GM12878 (cell line): Measurements from ENCODE around the gene MCTP2. TPM values are rescaled to one million over a fixed set of nuclear protein-coding genes. Genes with fewer than 3 reads are reported as not detected.

Source experiments
- ATAC-seq: fragments of 200-7000 bp; cut with Tn5 transposase; 3 replicates; pipeline ENCODE4 v1.9.1; 2020; ENCODE audit warnings: mild to moderate bottlenecking, moderate library complexity
- BruUV-seq: library from RNA; stranded (reverse); fragments of 400-500 nt; replicated peaks from 2 replicates; lab custom pipeline; 2021; lab: Mats Ljungman, UMichigan
- CTCF ChIA-PET: fragments of 300-600 bp; sonication (Branson Sonifier 250); formaldehyde crosslinking; extraction: SDS; loops from one replicate; lab custom pipeline; 2021; ENCODE audit warnings: inconsistent platforms; lab: Yijun Ruan, JAX
- POLR2A ChIA-PET: fragments of 350-600 bp; formaldehyde crosslinking; extraction: SDS; loops from one replicate; lab custom pipeline; 2021; ENCODE audit warnings: inconsistent platforms; lab: Charles Lee
- RAD21 ChIA-PET: fragments of 300-600 bp; sonication (Branson Sonifier 250); formaldehyde crosslinking; loops from one replicate; lab custom pipeline; 2023; ENCODE audit warnings: antibody characterized with exemption; ENCODE audit not compliant: unreplicated experiment; lab: Charles Lee
- SMC1A ChIA-PET: fragments of 300-600 bp; sonication (Branson Sonifier 250); formaldehyde crosslinking; loops from one replicate; lab custom pipeline; 2023; ENCODE audit not compliant: unreplicated experiment, uncharacterized antibody; lab: Charles Lee
- DNase-seq: peaks from one replicate; pipeline ENCODE4 v3.0.0-alpha.2; 2011; ENCODE audit warnings: low read depth, low spot score
- FAIRE-seq: peaks from 3 replicates; lab custom pipeline; 2011; peaks lifted over from hg19 to GRCh38; lab: Jason Lieb, UNC
- H2AFZ ChIP-seq: 2 replicates; pipeline ENCODE4 v1.6.0; 2011; ENCODE audit warnings: low read depth, low read length, control low read depth; ENCODE audit not compliant: control insufficient read depth
- H3K27ac ChIP-seq: 2 replicates; pipeline ENCODE4 v1.5.1; 2011; ENCODE audit warnings: control low read depth; ENCODE audit not compliant: control insufficient read depth, insufficient read depth
- H3K27me3 ChIP-seq, 2 experiments: replicated peaks in 1 of 2; 2 replicates each; pipeline versions ENCODE4 v1.6.0 to v1.6.1; 2011; ENCODE audit warnings: low read length in 1 of 2; ENCODE audit not compliant: control insufficient read depth in 2 of 2, insufficient read depth in 2 of 2
- H3K36me3 ChIP-seq, 2 experiments: 2 replicates each; pipeline ENCODE4 v1.5.1; 2011; ENCODE audit warnings: low read length in 1 of 2; ENCODE audit not compliant: control insufficient read depth in 2 of 2, insufficient read depth in 2 of 2
- H3K4me1 ChIP-seq: 2 replicates; pipeline ENCODE4 v1.6.1; 2011; ENCODE audit warnings: mild to moderate bottlenecking, low read length, moderate library complexity, mixed read lengths; ENCODE audit not compliant: control insufficient read depth, insufficient read depth
- H3K4me2 ChIP-seq: 2 replicates; pipeline ENCODE4 v1.6.0; 2011; ENCODE audit warnings: control low read depth; ENCODE audit not compliant: control insufficient read depth, insufficient read depth
- H3K4me3 ChIP-seq: fragments of 200-600 bp; sonication (generic); 2 replicates; pipeline ENCODE4 v1.5.1; 2016
- H3K79me2 ChIP-seq: 2 replicates; pipeline ENCODE4 v1.6.0; 2011; ENCODE audit warnings: low read length; ENCODE audit not compliant: control insufficient read depth, insufficient read depth
- H3K9ac ChIP-seq: 2 replicates; pipeline ENCODE4 v1.8.0; 2011; ENCODE audit warnings: low read length, control low read depth, mixed read lengths; ENCODE audit not compliant: control insufficient read depth, insufficient read depth
- H3K9me3 ChIP-seq: replicated peaks from 3 replicates; pipeline ENCODE4 v1.5.1; 2011; ENCODE audit warnings: mild to moderate bottlenecking, low read length; ENCODE audit not compliant: control insufficient read depth, insufficient read depth
- H4K20me1 ChIP-seq: 2 replicates; pipeline ENCODE4 v1.6.0; 2011; ENCODE audit not compliant: control insufficient read depth, insufficient read depth
- EZH2 ChIP-seq: IDR thresholded peaks from 2 replicates; pipeline ENCODE4 v1.6.1; 2012; ENCODE audit warnings: low read depth, mild to moderate bottlenecking, control low read depth, inconsistent platforms, low read length, borderline replicate concordance; ENCODE audit not compliant: control insufficient read depth
- FOS ChIP-seq: IDR thresholded peaks from 3 replicates; pipeline ENCODE4 v1.6.1; 2011; ENCODE audit warnings: borderline replicate concordance; ENCODE audit not compliant: insufficient read length; ENCODE audit errors: extremely low read depth
- FOXM1 ChIP-seq: IDR thresholded peaks from 2 replicates; pipeline ENCODE4 v1.6.1; 2012; ENCODE audit warnings: low read depth, mild to moderate bottlenecking, inconsistent platforms, low read length, moderate library complexity
- KAT2A ChIP-seq: conservative IDR thresholded peaks from 2 replicates; pipeline ENCODE4 v1.6.1; 2011; ENCODE audit warnings: low read depth, low read length; ENCODE audit not compliant: control insufficient read depth
- RAD21 ChIP-seq: IDR thresholded peaks from 2 replicates; pipeline ENCODE4 v1.6.1; 2011; ENCODE audit warnings: mild to moderate bottlenecking, low read depth, low read length, moderate library complexity; ENCODE audit not compliant: insufficient read depth
- SPI1 ChIP-seq: IDR thresholded peaks from 2 replicates; pipeline ENCODE4 v1.6.1; 2011; ENCODE audit warnings: low read depth, mild to moderate bottlenecking, low read length, moderate library complexity, borderline replicate concordance; ENCODE audit not compliant: insufficient read depth
- TBL1XR1 ChIP-seq: IDR thresholded peaks from 2 replicates; pipeline ENCODE4 v1.6.1; 2012; ENCODE audit warnings: low read depth, low read length, improper control_type of control experiment
- ZNF217 ChIP-seq: fragments of 450-650 bp; IDR thresholded peaks from 2 replicates; pipeline ENCODE4 v1.6.1; 2017; ENCODE audit warnings: antibody characterized with exemption, mild to moderate bottlenecking
- ZZZ3 ChIP-seq: IDR thresholded peaks from 2 replicates; pipeline ENCODE4 v1.6.1; 2011; ENCODE audit warnings: low read depth; ENCODE audit not compliant: control insufficient read depth, insufficient read length
- WGBS: methylation state at CpG from one replicate; pipeline ENCODE4 v1.1.6; 2016; ENCODE audit warnings: low lambda C conversion rate; ENCODE audit not compliant: insufficient replicate concordance, insufficient coverage; ENCODE audit errors: missing lambda C conversion rate; 5-methylcytosine and 5-hydroxymethylcytosine counted together
- in situ Hi-C: fragments of 300-500 bp; cut with MboI; formaldehyde crosslinking; loops from 9 replicates; pipeline ENCODE4 v1.14.3; 2018; ENCODE audit warnings: mixed read lengths
- intact Hi-C: fragments of 100-400 bp; cut with micrococcal nuclease; formaldehyde crosslinking; loops from one replicate; pipeline ENCODE4 v1.14.2; 2022; ENCODE audit not compliant: unreplicated experiment
- polyA plus RNA-seq, 11 experiments: library from polyadenylated mRNA; depleted of rRNA in 4 of 11; unstranded in 6 of 11; stranded (reverse) in 5 of 11; fragments of >200 nt; fragmentation: Nextera tagmentation in 4 of 11; fragmentation: Illumina TruSeq in 1 of 11; extraction: Ambion mirVana in 4 of 11; extraction: Trizol in 1 of 11; gene quantifications; 1 replicate in 1 of 11; 2 replicates in 10 of 11; pipeline versions ENCODE4 v1.2.1 to v1.2.3, GENCODE V29; 2011 to 2016; ENCODE audit warnings: inconsistent platforms in 2 of 11, missing spikeins in 2 of 11, low read depth in 1 of 11
- total RNA-seq, 4 experiments: library from RNA; depleted of rRNA in 3 of 4; stranded (reverse); fragments of >200 nt in 3 of 4; fragmentation: Illumina TruSeq in 1 of 4; extraction: Trizol in 1 of 4; gene quantifications; 2 replicates each; pipeline versions ENCODE4 v1.2.1 to v1.2.3, GENCODE V29; 2013 to 2021

Gene MCTP2
- total and polyA plus RNA-seq, 10 of the 15 experiments (the other 5 are each of a cell fraction or from before 2014, with no cell fraction given), result 0.24 to 48.5 (median 0.88) TPM

GRCh38 chr15:94290730-94291129, 59.4 kb downstream of the MCTP2 start:
- H3K36me3 ChIP-seq, result no peaks in the 10 kb centered on the region
- ChIA-PET RAD21 (interaction anchor here (0.8 to 7.3 kb wide), 5 partner anchors 15 to 59 kb away, joined by 3 to 120 read pairs (median 3); partner anchors contain the start of gene MCTP2), POLR2A (interaction anchor here (1.6 to 7.9 kb wide), 2 partner anchors 18 to 58 kb away, joined by 4 to 94 read pairs; partner anchors contain the start of gene MCTP2), CTCF (interaction anchor here (0.7 to 3.7 kb wide), 8 partner anchors 8 to 126 kb away, joined by 3 to 23 read pairs (median 4); no protein-coding TSS in a partner anchor), SMC1A (interaction anchor here (0.7 to 9.0 kb wide), 9 partner anchors 8 to 128 kb away, joined by 3 to 156 read pairs (median 7); partner anchors contain the start of gene MCTP2)
- H3K79me2 ChIP-seq, result no peaks in the 10 kb centered on the region
- DNase-seq, result no peak
- no peaks in the 10 kb centered on the region; the same call in 2 of the 3 replicates for H3K9me3 ChIP-seq
- BruUV-seq, result no TSS peak
- no peak for ATAC-seq
- peaks cover 15% of the 10 kb centered on the region for H3K4me1 ChIP-seq
- H2AFZ ChIP-seq, result no peak overlapping the region
- in situ Hi-C loops (no loop called here), intact Hi-C loops (no loop called here)
- 0% methylated on average over 1 of the region's 1 CpG for WGBS
- H4K20me1 ChIP-seq, result no peaks in the 10 kb centered on the region
- H3K4me2 ChIP-seq, result no peak overlapping the region
- H3K9ac ChIP-seq, result no peak overlapping the region
- TF ChIP-seq RAD21 (no peak), EZH2 (no peak), FOXM1 (no peak), KAT2A (no peak), ZNF217 (no peak), SPI1 (no peak), FOS (no peak), TBL1XR1 (no peak), ZZZ3 (no peak)
- FAIRE-seq, result no peak
- H3K27me3 ChIP-seq, result no peaks in the 10 kb centered on the region
- H3K27ac ChIP-seq, result no peak overlapping the region
- no peak overlapping the region for H3K4me3 ChIP-seq
